Cerebellar cortex (tissue), 1 donor: ENCODE data around the gene EPHB1.
"Not testable (repeated sequence)": the region's sequence is repeated elsewhere in the genome, so short reads cannot be mapped to it uniquely, and the experiment has no call there.

Experiments used
- DNase-seq: peaks from one replicate; pipeline ENCODE4 v3.0.0-alpha.2; 2015; ENCODE audit warnings: low spot score

Gene EPHB1

DNA sequence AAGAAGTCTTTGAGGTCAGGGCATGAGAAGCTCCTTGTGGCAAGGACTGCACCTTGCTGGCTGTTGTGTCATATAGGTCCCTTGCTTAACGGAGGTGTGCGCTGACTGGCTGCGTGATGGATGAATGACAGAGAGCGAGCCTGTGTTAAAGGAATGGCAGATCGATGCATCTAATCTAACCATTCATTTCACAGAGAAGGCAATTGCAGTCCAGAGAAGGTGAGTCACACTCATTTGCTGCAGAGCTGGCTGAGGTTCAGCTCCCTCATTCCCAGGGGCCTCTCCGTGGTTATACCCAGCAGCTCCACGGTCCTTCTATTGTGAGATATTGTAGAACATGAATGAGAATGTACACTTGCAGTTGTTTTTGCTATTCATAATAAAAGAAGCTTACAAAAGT, 289.3 kb downstream of the EPHB1 start:
- no peak for DNase-seq

DNA sequence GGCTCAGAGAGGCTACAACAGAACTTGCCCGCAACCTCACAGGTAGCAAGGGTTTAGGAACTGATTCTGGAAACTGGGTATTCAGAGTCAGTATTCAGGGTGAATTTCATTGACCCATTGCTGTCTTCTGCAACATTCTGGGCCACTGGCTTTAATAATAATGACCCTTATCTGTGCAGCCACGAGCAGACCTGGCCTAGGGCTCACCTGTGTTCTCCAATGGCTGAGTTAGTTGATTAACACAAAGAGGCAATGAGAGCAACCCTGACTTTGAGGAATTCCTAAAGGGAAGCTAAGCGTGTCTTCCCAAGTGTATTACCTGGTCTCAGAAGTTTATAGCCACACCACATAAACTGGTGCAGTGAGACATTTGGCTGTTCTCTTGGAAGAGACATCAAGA, 289.9 kb downstream of the EPHB1 start:
- DNase-seq = no peak

DNA sequence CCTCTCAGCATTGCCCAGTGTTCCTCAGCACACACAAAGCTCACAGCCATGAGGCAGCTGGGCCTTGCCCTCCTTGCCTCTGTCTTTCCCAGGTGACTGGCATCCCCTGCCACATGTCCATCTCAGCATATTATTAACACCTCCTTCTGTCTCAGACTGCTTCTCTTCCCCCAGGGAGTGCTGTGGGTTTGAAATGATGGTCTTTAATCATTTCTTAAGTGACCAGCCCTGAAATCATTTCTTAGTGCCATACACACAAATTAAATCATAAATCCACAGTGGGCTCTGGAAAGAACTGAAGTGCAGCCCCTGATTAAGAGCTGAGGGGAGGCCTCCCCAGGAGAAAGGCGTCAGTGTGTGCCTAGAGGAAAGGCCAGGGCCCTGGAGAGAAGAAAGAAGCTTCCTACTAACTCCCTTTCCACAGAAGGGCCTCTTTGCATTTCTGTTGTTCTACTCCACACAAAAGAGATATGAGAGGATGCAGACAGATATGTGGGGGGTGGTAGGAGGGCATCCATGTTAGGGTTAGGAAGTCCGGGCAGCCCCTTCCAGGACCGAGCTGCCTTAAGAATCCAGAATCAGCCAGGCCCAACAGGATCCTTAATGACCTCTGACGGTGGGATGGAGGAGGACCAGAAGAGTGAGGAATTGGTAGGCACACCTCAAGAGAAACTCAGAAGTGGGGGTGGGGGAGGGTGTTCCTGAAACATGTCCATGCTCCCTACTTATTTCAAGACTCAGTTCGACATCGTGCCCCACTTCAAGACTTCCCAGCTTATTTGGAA, 290.8 kb downstream of the EPHB1 start:
- no peak for DNase-seq

DNA sequence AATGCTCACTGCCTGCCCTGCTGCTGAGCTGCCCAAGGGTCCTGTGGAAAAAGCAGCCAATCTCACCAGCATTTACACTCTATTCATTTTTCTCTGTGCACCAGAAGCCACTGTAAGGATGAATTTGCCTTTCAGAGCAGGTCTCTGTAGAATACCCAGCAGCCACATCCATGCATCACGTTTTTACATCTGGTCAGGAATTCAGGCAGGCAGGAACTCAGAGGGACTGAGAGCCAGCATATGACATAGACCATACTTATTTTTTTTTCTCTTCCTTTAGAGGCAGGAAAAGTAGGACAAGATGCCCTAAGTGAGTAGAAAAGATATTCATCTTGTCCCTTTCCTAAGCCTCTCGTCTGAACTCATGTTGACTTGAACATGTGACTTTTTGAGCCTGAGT, 292.7 kb downstream of the EPHB1 start:
- DNase-seq = no peak

DNA sequence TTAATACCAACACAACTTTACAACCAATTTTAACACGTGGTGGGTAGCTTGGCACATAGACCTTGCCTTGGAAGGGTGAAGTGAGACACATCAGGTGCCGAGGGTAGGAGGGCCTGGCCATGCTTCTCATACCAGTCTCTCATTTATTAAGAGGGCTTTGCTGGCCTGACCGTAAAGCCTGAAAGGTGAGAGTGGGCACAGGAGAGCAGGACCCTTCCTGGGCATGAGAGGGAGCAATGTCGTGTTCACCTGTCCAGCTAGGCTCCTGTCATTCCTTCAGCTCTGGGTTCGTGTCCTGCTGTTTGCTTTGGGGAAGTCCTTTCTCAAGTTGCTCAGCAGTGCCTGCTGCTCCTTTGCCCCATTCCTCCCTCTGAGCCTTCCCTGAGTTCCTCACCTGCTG, 294.4 kb downstream of the EPHB1 start:
- no peak for DNase-seq

DNA sequence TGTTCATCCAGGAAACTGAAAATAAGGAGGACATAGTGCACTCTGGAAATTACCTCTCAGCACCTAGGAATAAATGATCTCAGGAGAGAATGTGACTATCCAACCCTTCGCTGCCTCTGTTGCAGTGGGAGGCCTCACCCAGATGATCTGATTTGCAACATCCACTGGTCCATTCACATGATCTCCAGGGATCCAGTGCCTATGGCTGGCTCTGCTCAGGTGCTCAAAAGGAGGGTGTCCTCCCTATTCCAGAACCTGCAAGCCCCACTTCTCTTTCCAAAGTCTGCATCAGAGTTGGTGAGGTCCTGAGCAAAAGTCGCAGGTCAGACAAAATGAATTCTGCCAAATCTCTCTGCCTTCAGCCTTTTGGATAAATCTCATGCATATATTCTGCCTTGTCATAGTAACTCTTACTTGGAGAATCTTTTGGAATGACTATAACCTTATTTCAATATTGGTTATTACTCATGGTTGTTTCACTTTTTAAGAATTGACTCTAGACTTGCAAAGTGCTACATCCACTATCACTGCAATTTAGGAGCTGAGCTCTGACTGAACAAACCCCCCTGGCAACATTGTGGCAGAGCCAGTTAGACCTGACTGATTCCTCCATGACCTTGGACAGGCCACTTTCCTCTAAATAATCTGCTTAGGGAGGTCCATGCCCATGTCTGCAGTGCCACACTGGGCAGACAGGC, 295.1 kb downstream of the EPHB1 start:
- no peak for DNase-seq

DNA sequence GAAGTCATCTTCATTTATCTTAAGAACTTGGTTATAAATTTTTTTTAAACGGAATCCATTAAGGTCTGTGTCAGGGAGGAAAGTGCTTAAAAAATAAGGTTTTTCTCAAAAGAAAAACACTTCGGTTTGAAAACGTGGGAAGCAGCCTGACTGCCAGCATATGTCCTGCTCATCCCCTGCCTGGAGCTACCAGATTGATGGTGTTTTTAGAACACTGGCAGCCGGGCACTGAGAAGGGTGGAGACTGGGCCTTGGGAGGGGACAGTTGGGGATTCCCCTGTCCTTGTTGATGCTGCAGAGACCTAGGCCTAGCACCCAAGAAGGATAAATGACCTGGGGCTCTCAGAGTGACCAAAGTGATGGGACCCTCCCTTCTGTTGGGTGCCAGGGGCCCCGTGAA, 296.9 kb downstream of the EPHB1 start:
- DNase-seq = peak; percentile 77

DNA sequence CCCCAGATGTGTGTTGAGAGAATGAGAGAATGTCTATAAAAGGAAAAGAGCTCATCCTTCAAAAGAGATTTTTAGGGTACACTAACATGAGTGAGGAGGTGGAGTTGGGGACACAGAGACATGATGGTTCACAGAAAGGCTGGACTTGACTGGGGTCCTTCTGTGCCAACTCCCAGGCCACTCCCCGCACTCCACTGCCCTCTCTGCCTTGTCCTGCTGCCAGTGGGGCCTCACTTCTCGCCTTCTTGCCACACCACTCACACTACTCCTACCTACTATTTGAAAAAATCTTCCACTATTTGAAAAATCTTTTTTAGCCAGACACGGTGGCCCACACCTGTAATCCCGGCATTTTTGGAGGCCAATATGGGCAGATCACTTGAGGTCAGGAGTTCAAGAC, 298.1 kb downstream of the EPHB1 start:
- no peak for DNase-seq

DNA sequence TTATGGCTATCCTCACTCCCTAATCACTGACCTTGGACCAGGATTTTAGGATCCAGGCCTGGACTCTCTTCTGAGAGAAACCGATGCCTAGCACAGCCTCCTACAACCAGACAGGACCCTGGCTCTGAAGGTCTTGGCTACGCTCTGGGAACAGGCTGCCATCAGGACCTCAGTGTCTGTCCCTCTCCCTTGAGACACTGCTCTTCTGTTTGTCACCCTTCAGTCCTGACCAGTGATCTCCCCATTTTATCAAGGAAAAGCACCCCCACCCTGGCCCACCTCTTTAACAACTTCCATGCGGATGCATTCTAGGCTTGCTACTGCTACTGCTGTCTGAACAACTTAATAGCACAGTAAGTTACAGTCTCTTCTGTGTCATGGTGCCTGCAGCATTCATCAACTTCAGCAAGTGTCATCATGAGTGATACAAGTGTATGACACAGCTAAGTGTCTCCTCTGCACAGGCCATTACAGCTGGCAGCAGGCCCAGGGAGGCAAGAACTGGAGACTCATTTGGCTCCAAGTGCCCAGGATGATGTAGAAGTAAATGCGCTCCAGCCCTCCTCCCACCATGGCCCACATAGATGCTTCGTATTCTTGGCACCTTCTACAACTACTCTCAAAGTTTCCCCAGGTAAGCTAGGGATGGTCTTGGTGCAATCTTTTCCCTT, 302.4 kb downstream of the EPHB1 start:
- DNase-seq = no peak

DNA sequence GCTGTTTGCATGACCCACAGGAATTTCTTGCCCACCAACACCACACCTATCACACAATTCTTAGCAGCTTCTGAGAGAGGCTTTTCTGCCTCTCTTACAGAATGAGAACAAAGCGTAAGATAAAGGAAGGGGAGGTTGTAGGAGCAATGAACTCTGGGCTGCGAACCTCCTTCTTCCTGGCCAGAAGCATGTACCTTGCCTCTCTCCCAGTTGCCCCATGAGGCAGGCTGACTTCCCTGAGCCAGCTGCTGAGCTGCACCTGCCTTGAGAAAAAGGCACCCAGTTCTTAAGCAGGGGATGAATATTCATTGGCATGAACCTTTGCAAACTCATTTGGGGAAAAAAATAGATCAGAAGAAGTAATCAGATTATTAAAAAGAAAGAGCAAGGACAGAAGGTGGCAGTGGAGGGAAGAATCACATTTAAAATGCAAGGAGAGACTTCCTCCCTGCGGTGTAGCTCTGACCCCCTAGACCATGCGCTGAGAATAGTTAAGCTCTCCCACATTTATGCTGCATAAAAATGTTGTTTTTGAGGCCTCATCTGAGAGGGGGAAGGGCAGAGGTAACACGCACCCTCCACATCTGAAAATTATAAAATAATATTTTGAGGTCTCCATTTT, 304.8 kb downstream of the EPHB1 start:
- no peak for DNase-seq

DNA sequence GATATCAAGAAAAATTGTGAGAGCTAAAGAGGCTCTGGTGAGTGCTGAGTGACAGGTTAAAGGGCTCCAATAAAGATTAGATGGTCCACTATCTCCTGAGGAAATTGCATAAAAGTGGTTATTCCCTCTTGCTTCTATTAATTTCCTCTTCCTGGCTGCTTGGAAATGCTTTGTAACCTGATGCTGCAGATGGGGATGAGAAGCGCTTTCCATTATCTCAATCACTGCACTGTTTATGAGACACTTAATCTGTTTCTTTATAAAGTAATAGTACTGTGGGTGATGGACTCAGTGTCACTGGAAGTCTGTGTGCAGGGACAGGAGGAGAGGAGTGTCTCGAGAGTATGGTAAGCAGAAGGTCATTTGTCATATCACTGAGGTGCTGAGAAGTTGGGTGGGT, 305.3 kb downstream of the EPHB1 start:
- no peak for DNase-seq

DNA sequence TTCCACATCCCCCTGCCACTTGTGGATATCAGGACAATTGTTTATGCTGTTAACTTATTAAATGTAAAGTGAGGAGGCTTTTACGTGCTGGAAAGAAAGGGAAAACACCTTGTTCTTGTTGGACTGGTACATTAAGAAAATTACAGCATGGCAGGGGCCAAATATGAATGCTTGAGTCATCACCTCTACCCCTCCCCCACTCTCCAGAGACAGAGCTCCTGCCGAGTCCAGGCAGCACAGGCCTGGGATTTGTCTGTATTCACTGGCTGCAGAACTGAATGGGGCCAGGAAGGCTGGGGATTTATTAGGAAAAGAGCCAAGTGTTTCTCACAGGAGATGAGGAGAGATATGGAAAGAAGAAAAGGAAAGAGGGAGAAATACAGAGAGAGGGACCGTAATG, 308.9 kb downstream of the EPHB1 start:
- peak; percentile 33 for DNase-seq

DNA sequence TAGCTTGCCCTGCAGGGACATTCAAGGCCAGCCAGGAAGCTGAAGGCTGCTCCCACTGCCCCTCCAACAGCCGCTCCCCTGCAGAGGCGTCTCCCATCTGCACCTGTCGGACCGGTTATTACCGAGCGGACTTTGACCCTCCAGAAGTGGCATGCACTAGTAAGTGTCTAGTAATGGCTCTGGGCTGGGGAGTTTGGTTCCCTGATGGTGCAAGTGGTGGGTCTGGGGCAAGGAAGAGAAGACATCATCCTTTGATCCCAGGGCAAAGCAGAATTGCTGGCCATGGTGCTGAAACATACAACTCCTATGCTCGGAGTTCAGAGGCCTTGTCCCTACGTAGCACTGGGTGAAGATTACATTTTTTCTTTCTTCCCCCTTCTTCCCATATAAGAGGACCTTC, 311.4 kb downstream of the EPHB1 start:
- no peak for DNase-seq

DNA sequence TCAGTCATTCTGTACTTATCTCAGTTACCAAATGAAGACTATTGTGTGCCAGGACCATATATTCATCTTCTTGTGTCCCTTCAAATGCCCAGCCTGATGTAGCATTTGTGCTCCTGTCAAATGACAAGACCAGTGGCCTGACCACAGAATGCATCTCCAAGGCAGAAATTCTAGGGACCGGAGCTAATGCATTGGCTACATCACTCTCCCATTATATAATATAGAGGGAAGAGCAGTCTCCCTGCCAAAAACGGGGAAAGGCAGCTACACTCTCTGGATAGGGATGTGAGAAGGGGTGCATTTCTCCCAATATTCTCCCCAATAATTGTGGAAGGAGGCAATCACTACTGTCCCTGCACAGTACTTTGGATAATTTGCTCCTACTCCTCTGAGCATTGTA, 312.0 kb downstream of the EPHB1 start:
- DNase-seq = peak; percentile 52

DNA sequence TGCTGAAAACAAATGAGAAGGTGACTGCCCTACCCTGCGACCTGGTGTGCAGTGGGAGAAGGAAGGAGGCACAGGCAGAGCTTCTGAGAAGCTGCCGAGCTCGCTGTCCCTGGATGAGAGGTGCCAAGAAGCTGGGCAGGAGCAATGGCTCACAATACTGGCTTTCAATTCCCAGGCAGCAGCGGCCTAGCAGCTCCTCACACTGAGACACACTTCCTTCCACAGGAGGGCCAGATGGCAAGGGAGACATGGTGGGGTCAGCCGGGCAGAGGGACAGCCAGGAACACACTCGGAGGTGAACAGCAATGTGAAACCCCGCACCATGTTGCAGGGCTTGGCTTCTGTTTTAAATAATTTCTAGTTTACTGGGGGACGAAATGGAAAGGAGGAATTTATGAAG, 314.6 kb downstream of the EPHB1 start:
- DNase-seq = peak; percentile 90

DNA sequence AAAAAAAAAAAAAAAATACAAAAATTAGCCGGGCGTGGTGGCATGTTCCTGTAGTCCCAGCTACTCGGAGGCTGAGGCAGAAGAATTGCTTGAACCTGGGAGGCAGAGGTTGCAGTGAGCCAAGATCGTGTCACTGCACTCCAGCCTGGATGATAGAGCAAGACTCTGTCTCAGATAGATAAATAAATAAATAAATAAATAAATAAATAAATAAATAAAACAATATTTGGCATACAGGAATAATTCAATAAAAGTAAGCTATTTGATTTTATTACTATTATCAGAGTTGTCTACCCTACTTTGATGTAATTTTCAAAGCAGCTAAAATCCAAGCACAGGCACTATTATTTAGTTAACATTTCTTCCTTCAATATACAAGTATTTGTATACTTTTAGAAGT, 319.5 kb downstream of the EPHB1 start:
- not testable (repeated sequence) for DNase-seq

DNA sequence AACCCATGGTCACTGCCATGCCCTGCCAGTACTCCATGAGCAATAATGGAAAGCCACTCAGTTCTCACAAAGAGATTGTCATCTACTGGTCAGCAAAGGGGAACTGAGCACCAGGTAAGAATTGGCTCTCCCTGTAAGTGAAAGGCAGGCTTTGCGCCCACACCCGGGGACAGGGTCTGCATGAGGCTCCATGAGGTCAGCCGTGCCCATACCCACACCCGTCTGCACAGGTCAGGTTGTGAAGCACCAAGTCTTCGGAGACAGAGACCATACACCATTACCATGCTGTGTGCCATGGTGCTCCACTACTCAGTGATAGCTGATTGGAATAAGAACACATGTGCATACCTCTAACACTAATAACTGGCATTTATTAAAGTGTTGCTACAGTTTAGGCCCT, 322.9 kb downstream of the EPHB1 start:
- no peak for DNase-seq

DNA sequence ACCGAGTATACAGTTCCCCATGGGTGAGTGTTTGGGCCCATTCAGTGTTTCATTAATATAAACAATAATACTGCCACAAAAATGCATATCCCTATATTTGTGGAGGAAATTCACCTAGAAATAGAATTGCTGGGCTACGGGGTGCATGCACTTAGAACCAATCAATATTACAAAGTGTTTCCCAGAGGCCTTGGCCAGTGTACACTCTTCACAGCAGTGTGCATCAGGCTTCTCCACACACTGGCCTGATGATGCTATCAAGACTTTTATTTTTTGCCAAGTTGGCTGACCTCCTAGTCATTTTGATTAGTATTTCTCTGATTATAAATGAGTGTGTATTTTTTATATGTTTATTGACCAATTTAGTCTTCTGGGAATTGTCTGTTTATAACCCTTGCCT, 323.7 kb downstream of the EPHB1 start:
- DNase-seq = no peak

DNA sequence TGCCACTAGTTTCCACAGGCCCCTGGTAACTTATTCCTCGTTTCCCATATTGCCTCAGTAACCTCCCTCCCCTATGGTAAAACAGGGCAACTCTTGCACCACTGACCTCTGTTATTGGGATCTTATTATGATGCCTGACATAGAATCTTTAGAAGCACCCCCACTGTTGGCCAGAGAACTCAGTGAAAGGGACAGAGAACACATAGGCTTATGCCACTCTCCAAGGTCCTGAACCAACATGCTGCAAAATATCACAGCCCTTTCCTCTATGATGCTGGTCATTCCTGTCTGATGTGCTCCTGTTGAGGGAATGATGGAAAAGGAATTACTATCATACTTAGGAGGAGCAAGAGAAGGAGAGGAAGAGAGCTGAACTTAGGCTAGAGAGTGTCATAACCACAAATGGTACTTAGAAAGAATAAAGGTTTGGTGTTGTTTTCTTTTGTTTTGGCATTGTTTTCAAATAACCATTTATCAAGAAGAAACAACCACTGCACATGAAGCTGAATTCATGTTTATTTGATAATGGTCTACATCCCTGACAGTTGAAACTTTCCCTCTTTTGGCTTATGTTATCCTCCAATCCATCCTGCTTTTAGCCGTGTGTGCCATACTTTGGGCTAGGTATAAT, 330.2 kb downstream of the EPHB1 start:
- no peak for DNase-seq

DNA sequence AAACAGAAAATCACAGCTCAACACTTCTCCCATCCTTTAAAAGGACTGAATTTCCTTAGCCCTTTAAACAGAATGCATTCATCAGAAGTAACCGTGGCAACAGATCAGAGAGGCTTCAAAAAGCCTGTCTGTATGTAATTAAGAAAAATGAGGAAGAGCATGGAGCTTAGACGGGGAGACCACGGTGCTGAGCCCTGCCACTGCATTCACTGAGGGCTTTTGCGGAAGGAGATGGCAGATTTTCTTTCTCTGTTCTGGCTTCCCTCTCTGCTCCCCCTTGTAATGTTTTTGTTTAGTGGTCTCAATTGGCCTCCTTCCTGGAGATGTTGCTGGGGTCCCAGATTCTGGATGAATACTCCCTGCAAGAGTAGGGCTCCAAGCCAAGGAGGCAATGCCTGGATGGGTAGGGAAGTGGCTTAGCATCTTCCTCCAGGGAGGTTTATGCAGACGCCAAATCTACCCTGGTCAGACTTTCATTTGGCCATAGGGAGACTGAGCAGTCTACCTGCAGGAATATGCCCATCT, 332.9 kb downstream of the EPHB1 start:
- DNase-seq = no peak

DNA sequence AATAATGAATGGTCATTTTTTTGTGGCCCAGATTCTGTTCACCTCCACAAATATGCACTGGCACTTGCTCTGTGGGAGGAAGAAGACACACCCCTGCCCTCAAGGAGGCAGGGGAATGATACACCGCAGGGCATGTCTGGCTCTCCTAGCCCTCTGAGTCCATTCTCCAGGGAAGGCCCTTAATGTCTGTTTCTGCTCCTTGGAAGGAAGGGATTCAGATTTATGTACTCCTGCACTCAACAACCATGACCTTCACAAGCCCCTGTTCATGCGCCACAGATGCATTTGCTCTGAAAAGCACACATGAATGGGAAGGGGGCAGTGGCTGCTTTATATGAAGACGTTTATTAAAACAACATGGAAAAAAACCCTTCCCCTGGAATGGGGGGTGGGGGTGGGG, 333.8 kb downstream of the EPHB1 start:
- DNase-seq = no peak

DNA sequence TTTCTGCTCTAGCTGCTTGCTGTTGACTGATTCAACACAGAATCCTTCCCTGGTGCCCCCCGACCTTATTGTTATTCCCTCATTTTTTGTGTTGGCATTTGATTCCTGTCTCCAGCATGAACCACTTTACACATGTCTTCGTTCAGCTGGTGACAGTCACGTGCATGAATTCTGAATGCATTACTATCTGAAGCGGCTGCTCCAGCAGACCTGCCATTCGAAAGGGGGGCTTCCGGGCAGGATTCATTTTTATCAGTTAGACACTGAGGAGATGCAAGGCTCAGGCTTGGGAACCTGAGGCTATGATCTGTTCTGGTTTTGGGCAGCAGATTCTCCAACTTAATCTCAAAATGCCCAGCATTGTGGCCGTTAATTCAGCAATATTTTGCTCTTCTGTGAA, 336.2 kb downstream of the EPHB1 start:
- no peak for DNase-seq
